ENCODE measurements around the gene PIH1D2. TPM values are rescaled to one million over a fixed set of nuclear protein-coding genes. Genes with fewer than 3 reads are reported as not detected.
A peak's percentile ranks its signal among the peaks of the same experiment; 100 is the strongest.

The PIH1D2 gene
- total RNA-seq, 1 donor from 2014 or later = 0.62 TPM

DNA sequence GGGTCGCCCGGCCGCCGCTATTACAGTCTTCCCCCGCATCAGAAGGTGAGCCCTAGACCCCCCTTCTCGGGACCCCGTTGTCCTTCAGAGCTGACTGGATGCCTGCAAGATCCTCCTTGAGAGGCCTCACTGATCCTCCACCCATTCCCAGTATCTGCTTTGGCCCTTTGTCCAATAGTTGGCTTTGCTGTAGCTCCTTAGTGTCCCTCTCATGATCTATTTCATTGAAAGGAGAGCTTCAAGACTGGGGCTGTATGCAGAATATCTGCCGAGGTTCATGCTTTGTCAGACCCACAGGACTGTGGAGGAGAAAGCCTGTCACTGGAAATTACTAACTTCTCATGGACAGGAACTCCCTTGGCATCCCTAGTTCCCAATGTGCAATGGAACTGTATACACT, 48.1 kb downstream of the PIH1D2 start:
- Mint-ChIP-seq H3K9me3 (ENCODE audit: low read depth) (no peaks in the 10 kb centered on the region), H3K4me3 (ENCODE audit: unreplicated experiment) (peak overlapping the region; percentile 99), H3K27ac (ENCODE audit: unreplicated experiment) (peak overlapping the region; percentile 90), H3K4me1 (ENCODE audit: low read depth) (peaks cover 23% of the 10 kb centered on the region), H3K36me3 (ENCODE audit: low read depth) (peaks cover 18% of the 10 kb centered on the region), H3K27me3 (ENCODE audit: low read depth) (no peaks in the 10 kb centered on the region)
- no peak for DNase-seq (ENCODE audit: low spot score)
- TF ChIP-seq, protein P1, sequence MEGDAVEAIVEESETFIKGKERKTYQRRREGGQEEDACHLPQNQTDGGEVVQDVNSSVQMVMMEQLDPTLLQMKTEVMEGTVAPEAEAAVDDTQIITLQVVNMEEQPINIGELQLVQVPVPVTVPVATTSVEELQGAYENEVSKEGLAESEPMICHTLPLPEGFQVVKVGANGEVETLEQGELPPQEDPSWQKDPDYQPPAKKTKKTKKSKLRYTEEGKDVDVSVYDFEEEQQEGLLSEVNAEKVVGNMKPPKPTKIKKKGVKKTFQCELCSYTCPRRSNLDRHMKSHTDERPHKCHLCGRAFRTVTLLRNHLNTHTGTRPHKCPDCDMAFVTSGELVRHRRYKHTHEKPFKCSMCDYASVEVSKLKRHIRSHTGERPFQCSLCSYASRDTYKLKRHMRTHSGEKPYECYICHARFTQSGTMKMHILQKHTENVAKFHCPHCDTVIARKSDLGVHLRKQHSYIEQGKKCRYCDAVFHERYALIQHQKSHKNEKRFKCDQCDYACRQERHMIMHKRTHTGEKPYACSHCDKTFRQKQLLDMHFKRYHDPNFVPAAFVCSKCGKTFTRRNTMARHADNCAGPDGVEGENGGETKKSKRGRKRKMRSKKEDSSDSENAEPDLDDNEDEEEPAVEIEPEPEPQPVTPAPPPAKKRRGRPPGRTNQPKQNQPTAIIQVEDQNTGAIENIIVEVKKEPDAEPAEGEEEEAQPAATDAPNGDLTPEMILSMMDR (IDR thresholded peaks at IDR 0.05) = no peak

DNA sequence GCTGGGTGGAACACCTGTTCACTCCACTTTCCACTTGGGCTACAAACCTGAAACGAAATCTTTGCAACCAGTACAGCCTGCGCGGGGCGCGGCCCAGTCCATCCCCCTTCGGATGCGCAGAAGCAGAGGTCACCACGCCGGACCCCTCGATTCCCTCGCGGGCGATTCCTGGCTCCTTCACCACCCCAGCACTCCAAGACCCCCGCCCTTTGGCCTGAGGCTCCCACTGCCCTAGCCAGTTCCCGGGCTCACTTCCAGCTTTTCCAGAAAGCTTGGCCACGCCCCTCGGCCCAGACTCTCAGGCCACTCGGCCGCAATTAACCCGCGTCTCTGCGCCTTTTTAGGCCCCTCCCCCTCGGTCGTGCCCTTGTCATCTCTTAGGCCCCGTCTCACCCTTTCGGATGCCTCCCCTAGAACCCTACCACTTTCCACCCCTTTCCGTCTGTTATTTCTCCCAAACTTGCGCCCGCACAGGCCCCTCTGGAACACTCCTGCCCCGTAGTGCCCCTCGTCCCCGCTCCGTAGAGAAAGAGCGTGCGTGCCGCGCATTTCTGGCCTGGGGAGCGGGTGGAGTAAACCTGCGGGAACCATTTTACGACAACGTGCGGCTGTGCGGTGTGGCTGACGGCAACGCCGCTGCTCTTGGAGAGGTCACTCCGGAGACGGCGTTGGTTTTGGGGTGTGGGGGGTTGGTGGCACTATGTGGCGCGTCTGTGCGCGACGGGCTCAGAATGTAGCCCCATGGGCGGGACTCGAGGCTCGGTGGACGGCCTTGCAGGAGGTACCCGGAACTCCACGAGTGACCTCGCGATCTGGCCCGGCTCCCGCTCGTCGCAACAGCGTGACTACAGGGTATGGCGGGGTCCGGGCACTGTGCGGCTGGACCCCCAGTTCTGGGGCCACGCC, 48.8 kb downstream of the PIH1D2 start, which contains the start of gene DLAT:
Gene DLAT, plus strand, starts transcription at position 636 of the 906 bp plus-strand sequence. Its CDS starts 65 bp downstream, at position 701.
- TF ChIP-seq, protein P1 (IDR thresholded peaks at IDR 0.05) = peak; percentile 9
- Mint-ChIP-seq H3K36me3 (ENCODE audit: low read depth) (peaks cover 17% of the 10 kb centered on the region), H3K27me3 (ENCODE audit: low read depth) (no peaks in the 10 kb centered on the region), H3K27ac (ENCODE audit: unreplicated experiment) (peak within 1 kb of the TSS; percentile 90), H3K9me3 (ENCODE audit: low read depth) (no peaks in the 10 kb centered on the region), H3K4me1 (ENCODE audit: low read depth) (peaks cover 23% of the 10 kb centered on the region), H3K4me3 (ENCODE audit: unreplicated experiment) (peak within 1 kb of the TSS; percentile 99)
- peak; percentile 94 for DNase-seq (ENCODE audit: low spot score)

DNA sequence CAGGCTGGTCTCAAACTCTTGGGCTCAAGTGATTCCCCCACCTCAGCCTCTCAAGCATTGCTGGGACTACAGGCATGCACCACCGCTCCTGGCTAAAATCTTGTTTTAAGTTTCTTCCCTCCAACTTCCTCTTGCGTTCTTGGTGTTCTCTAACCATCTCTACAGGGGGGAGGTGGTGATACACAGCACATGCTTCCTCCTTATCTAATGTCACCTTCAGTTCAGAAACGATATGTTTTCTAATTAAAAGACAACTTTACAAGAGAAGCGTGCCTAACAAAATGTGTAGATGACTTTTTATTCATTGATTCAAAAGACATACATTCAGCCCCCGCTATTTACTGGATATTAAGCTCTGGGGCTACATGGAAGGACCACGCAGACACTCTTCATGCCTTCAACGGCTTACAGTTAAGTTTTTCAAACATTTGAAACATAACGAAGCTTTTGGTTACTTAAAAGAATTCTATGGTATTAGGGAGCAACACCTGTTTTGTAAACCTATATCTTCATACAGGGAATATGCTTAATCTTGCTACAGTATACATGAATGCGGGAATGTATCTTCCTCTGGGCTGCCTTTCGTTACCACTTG, 49.5 kb downstream of the PIH1D2 start:
- Mint-ChIP-seq H3K27ac (ENCODE audit: unreplicated experiment) (peak overlapping the region; percentile 90), H3K4me3 (ENCODE audit: unreplicated experiment) (peak overlapping the region; percentile 99), H3K9me3 (ENCODE audit: low read depth) (no peaks in the 10 kb centered on the region), H3K36me3 (ENCODE audit: low read depth) (peaks cover 12% of the 10 kb centered on the region), H3K4me1 (ENCODE audit: low read depth) (peaks cover 23% of the 10 kb centered on the region), H3K27me3 (ENCODE audit: low read depth) (no peaks in the 10 kb centered on the region)
- DNase-seq (ENCODE audit: low spot score) = no peak
- TF ChIP-seq, protein P1 (IDR thresholded peaks at IDR 0.05) = no peak

DNA sequence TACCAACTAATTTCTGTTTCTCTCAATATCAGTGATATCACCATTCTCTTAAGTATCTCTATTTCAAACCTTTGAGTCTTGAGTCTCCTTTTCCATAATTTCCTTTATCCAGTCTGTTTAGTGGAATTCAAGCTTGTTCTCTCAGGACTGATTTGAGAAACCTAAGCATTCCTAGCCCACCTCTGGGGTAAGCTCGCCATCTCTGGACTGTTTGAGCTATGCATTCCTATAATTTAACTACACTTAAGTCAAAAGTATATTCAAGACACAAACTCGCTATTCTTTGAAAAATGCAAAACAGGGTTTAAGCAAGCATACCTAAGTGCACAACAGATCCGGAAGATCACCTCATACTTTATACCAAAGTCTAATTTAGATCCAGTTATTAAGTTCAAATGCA, 50.7 kb downstream of the PIH1D2 start:
- DNase-seq (ENCODE audit: low spot score) = no peak
- H3K27me3 Mint-ChIP-seq (ENCODE audit: low read depth) = no peaks in the 10 kb centered on the region
- H3K9me3 Mint-ChIP-seq (ENCODE audit: low read depth) = no peaks in the 10 kb centered on the region
- H3K27ac Mint-ChIP-seq (ENCODE audit: unreplicated experiment) = peak overlapping the region; percentile 8
- no peak overlapping the region for H3K4me3 Mint-ChIP-seq (ENCODE audit: unreplicated experiment)
- H3K4me1 Mint-ChIP-seq (ENCODE audit: low read depth) = peaks cover 23% of the 10 kb centered on the region
- peaks cover 8% of the 10 kb centered on the region for H3K36me3 Mint-ChIP-seq (ENCODE audit: low read depth)
- TF ChIP-seq, protein P1 (IDR thresholded peaks at IDR 0.05) = peak; percentile 36

DNA sequence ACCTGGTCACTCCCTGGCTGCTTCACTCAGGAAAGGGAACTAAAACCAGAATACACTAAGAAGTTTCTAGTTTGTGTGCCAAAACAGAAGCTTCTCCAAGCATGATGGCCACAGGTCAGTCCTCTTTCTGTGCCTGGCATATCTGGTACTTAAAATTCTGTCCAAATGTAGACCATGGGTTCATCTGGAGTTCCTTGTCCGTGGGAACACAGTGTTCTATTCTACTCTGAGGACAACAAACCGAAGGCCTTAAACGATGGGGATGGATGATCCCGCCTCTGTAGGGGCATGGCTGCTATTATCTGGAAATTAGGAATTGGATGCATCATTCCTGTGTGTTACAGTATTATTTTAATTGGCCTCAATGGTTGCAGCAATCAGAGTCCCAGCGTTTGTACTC, 54.8 kb downstream of the PIH1D2 start:
- Mint-ChIP-seq H3K36me3 (ENCODE audit: low read depth) (peaks cover 10% of the 10 kb centered on the region), H3K27me3 (ENCODE audit: low read depth) (no peaks in the 10 kb centered on the region), H3K27ac (ENCODE audit: unreplicated experiment) (no peak overlapping the region), H3K4me1 (ENCODE audit: low read depth) (peaks cover 20% of the 10 kb centered on the region), H3K9me3 (ENCODE audit: low read depth) (no peaks in the 10 kb centered on the region), H3K4me3 (ENCODE audit: unreplicated experiment) (no peak overlapping the region)
- DNase-seq (ENCODE audit: low spot score) = no peak
- TF ChIP-seq, protein P1 (IDR thresholded peaks at IDR 0.05) = no peak
